ENCODE data around the gene RFX7. TPM values are rescaled to one million over a fixed set of nuclear protein-coding genes. Genes with fewer than 3 reads are reported as not detected.
A peak's percentile ranks its signal among the peaks of the same experiment; 100 is the strongest.

RFX7 gene
- total RNA-seq, 3 donors from 2014 or later: 8.3 to 14.8 (median 10.8) TPM

GRCh38 chr15:56242576-56243162, 1.0 kb downstream of the RFX7 start:
- intact Hi-C loops (cut with DNase I; ENCODE audit: low total_unique reads): no loop called here
- DNase-seq (ENCODE audit: low spot score in 2 of 2): no peak
- Histone ChIP-seq H3K9me3 (no peaks in the 10 kb centered on the region), H3K4me3 (peak overlapping the region; percentile 93 to 97 (median 94)), H3K27me3 (no peaks in the 10 kb centered on the region), H3K4me1 (no peaks in the 10 kb centered on the region), H3K27ac (peak overlapping the region; percentile 94 to 96), H3K36me3 (no peaks in the 10 kb centered on the region)
- TF ChIP-seq CTCF (IDR thresholded peaks at IDR 0.05) (no peak), POLR2A (IDR thresholded peaks at IDR 0.05) (no peak), POLR2AphosphoS5 (IDR thresholded peaks at IDR 0.05) (no peak)

- Histone ChIP-seq H3K4me3 (peak overlapping the region in 2 of 3 donors; percentile 93 to 94), H3K36me3 (no peaks in the 10 kb centered on the region), H3K27ac (no peak overlapping the region), H3K9me3 (no peaks in the 10 kb centered on the region), H3K4me1 (no peaks in the 10 kb centered on the region), H3K27me3 (no peaks in the 10 kb centered on the region)
- no peak for DNase-seq (ENCODE audit: low spot score in 2 of 2)
- intact Hi-C loops (cut with DNase I; ENCODE audit: low total_unique reads): no loop called here
- TF ChIP-seq POLR2AphosphoS5 (IDR thresholded peaks at IDR 0.05): no peak
- no peak for TF ChIP-seq CTCF (IDR thresholded peaks at IDR 0.05)
- TF ChIP-seq POLR2A (IDR thresholded peaks at IDR 0.05): no peak
Observed at GRCh38 chr15:56241374-56242105, 2.1 kb downstream of the RFX7 start.

- no peak for DNase-seq (ENCODE audit: low spot score in 2 of 2)
- Histone ChIP-seq H3K4me1 (no peaks in the 10 kb centered on the region), H3K27ac (no peak overlapping the region), H3K27me3 (no peaks in the 10 kb centered on the region), H3K4me3 (no peak overlapping the region), H3K36me3 (no peaks in the 10 kb centered on the region), H3K9me3 (no peaks in the 10 kb centered on the region)
- intact Hi-C loops (cut with DNase I; ENCODE audit: low total_unique reads): no loop called here
- TF ChIP-seq POLR2A (IDR thresholded peaks at IDR 0.05): no peak
- no peak for TF ChIP-seq POLR2AphosphoS5 (IDR thresholded peaks at IDR 0.05)
- TF ChIP-seq CTCF (IDR thresholded peaks at IDR 0.05): no peak
Observed at GRCh38 chr15:56240390-56240789, 3.3 kb downstream of the RFX7 start.

- no peak for DNase-seq (ENCODE audit: low spot score in 2 of 2)
- peaks cover 16% of the 10 kb centered on the region in 2 donors for H3K9me3 ChIP-seq
- TF ChIP-seq CTCF (IDR thresholded peaks at IDR 0.05) (no peak), POLR2AphosphoS5 (IDR thresholded peaks at IDR 0.05) (no peak), POLR2A (IDR thresholded peaks at IDR 0.05) (no peak)
Observed at GRCh38 chr15:56236197-56236596, 7.5 kb downstream of the RFX7 start.

GRCh38 chr15:56234804-56235203, 8.9 kb downstream of the RFX7 start:
- no peaks in the 10 kb centered on the region for H3K27me3 ChIP-seq
- H3K36me3 ChIP-seq: no peaks in the 10 kb centered on the region
- intact Hi-C loops (cut with DNase I; ENCODE audit: low total_unique reads): no loop called here
- peaks cover 16 to 21% of the 10 kb centered on the region in 2 donors for H3K9me3 ChIP-seq
- H3K4me1 ChIP-seq: no peaks in the 10 kb centered on the region
- H3K4me3 ChIP-seq: no peak overlapping the region
- no peak for TF ChIP-seq POLR2AphosphoS5 (IDR thresholded peaks at IDR 0.05)
- H3K27ac ChIP-seq: no peak overlapping the region
- DNase-seq (ENCODE audit: low spot score in 2 of 2): no peak

More at GRCh38 chr15:56236197-56236596, 7.5 kb downstream of the RFX7 start:
- no peaks in the 10 kb centered on the region for H3K4me1 ChIP-seq
- H3K36me3 ChIP-seq: no peaks in the 10 kb centered on the region
- H3K27ac ChIP-seq: no peak overlapping the region
- intact Hi-C loops (cut with DNase I; ENCODE audit: low total_unique reads): no loop called here
- H3K27me3 ChIP-seq: no peaks in the 10 kb centered on the region
- H3K4me3 ChIP-seq: no peak overlapping the region

Measured in breast epithelium (tissue), 4 donors.